Measurements from ENCODE around the gene TNFRSF6B.

The TNFRSF6B gene

DNA sequence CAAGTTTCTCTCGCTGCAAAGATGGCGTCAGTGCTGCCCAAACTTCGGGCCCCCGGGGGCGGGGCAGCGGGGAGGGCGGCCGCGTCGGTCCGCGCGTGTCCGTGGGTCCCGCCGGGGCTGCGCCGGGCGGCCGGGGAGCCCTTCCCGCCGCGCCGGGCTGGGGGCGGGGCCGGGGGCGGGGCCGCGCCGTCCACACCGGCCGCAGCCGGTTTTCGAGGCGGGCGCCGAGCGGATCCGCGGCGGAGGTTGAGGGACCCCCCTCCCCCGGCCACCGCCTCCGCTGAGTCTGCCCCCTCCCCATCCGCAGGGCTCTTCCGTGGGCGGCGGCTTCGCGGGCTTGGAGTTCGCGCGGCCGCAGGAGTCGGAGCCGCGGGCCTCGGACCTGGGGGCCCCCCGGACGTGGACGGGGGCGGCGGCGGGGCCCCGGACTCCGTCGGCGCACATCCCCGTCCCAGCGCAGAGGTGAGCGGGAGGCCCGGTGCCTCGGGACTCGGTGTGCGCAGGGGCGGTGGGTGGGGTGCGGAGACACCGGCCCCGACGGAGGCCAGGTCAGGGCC, 43.7 kb downstream of the TNFRSF6B start:
- DNase-seq, result no peak

- peak; percentile 89 for DNase-seq
Observed at GRCh38 chr20:63740627-63741353, 44.3 kb downstream of the TNFRSF6B start.

GRCh38 chr20:63741354-63741675, 44.9 kb downstream of the TNFRSF6B start:
- DNase-seq, result no peak

- no peak for DNase-seq
Observed at GRCh38 chr20:63741676-63742380, 45.4 kb downstream of the TNFRSF6B start.

DNA sequence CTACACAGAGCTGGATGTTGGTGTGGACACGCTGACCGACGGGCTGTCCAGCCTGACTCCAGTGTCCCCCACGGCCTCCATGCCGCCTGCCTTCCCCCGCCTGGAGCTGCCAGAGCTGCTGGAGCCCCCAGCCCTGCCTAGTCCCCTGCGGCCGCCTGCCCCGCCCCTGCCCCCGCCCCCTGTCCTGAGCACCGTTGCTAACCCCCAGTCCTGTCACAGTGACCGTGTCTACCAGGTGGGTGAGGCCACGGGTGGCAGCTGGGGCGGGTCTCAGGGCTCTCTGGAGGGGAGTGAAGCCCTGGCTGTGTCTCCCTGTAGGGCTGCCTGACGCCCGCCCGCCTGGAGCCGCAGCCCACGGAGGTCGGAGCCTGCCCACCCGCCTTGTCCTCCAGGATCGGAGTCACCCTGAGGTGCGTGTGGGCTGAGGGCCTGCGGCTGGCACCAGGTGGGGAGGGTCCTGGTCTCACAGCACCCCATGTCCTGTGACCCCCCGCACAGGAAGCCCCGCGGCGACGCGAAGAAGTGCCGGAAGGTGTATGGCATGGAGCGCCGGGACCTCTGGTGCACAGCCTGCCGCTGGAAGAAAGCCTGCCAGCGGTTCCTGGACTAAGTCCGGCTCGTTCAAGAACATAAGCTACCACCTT, 46.1 kb downstream of the TNFRSF6B start:
- DNase-seq, result no peak

GRCh38 chr20:63743210-63743970, 46.9 kb downstream of the TNFRSF6B start:
- no peak for DNase-seq

DNA sequence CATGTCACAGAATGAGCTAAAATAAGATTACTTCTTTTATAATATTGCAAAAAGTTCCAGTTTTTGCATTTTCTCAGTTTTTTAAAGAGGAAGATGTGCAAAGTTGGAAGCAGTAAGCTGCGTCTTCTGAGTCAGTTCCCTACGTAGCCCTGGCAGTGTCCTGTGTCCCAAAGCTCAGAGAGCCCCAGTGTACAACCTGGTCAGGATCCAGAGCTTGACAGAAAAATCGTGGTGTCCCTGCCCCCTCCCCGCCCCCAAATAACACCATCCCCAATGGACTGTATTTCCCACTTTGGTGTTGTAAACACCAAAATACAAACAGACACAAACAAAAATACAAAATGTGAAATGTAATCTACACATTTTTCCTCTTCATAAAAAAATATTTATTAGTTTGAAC, 47.7 kb downstream of the TNFRSF6B start:
- DNase-seq, result no peak

DNA sequence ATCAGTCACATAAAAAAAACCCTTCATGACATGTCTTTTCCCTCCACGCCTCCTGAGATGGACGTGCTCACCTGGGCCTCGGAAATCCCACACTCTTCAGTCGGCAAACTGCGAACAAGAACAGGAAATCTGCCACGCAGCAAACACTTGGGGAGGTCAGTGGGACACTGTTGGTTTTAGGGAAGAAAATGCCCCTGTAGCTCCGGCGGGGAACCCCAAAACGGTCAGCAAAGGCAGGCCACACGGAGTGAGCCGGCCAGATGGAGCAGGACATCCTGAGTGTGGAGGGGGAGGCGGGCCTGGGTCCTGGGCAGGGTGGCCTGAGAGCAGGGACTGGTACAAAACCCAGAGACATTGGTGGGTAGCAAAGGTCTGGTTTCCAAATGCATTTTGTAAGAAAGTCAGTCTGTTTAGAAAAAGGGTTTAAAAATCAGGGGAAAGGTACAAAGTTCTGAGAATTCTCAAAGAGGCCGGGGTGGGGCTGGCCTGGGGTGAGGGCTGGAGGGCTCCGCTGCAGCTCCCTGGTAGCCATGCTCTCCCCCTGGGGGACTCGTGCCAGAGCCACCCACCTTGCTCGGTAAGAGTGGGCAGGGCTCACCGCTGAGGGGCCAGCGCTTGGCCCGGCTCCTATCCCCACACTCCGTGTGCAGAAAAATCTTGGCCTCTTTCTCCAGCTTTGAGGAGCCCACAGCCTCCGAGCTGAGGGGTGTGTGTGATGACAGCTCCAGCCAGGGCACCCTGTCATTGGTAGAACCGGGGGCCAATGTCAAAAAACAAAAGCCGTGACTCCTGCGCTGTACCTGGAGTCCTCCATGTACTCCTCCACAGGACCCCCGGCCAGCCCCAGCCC, 48.3 kb downstream of the TNFRSF6B start:
- no peak for DNase-seq

GRCh38 chr20:63745424-63745805, 49.0 kb downstream of the TNFRSF6B start:
- no peak for DNase-seq

GRCh38 chr20:63745961-63746731, 49.7 kb downstream of the TNFRSF6B start:
- DNase-seq, result no peak

GRCh38 chr20:63746751-63747315, 50.4 kb downstream of the TNFRSF6B start:
- no peak for DNase-seq

GRCh38 chr20:63747622-63748069, 51.2 kb downstream of the TNFRSF6B start:
- no peak for DNase-seq

Data from NCI-H510A treated with DMSO at 0.1 percent for 48 hours (cell line).